HG02870 (cell line): Measurements from ENCODE around the gene RYR3.

Experiments
- ATAC-seq: cut with Tn5 transposase; IDR thresholded peaks from one replicate; pipeline ENCODE4 v1.9.1; 2021; ENCODE audit warnings: mild to moderate bottlenecking, moderate library complexity; ENCODE audit not compliant: unreplicated experiment

The RYR3 gene

DNA sequence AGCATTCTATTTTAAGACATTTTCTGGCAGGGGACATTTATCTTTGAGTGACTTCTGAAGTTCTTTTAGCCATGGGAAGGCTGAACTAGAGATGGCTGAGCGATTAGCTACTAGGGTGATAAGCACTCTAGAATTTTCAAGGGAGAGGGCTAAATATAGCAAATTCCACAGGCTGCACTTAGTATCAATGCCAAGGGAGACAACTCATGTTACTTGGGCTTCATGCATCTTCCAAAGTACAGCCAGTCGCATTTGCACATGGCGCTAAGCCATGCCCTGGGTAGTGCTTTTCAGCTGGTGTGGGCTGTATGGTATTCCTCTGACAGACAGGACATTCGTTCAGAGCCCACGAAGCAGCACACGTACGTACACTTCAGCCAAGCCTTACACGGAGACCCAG lies 69.6 kb downstream of the RYR3 start:
- no peak for ATAC-seq

DNA sequence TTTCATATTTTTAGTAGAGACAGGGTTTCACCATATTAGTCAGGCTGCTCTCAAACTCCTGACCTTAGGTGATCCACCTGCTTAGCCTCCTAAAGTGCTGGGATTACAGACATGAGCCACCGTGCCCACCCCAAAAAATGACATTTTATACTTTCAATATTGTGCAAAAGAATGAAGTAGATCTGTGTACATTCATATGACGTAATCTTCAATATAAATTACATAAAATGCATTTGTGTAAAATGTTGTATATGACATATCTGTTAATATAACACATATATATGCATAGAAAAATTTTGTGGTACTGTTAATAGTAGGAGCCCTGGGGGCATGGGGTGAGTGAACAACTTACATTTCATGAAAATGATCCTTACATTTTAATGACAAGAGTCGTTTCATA lies 71.7 kb downstream of the RYR3 start:
- ATAC-seq, result no peak

DNA sequence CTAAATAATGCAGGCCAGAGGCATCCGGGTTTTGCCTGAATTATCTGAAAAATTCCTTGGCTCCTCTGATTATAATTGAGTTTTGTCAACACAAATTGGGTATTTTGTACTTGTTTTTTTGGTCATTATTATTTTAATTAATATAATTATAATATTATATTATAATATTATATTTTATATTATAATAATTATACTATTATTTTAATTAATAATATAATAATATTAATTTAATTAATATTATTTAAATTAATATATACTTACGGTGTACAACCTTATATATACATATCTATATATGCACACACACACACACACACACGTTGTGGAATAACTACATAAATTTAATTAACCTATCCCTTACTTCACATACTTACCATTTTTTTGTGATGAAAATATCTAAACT lies 73.5 kb downstream of the RYR3 start:
- ATAC-seq, result no peak

DNA sequence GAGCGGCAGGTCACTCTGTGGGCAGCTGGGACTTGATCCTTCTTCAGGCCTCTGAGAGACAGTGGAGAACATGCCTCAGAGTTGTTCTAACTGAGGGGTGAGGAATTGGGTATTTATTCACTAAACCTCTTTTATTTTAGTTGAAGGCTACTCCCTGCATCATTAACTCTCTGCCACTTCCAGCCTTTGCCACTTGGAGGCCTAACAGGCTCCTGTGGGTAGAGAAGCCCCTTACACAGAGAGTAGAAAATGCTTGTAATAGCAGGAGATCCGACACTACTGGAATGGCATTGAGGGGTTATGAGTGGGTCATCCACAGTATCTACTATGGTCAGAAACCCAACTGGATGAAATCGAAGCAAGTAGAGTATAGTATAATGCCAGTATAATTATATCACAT lies 81.7 kb downstream of the RYR3 start:
- no peak for ATAC-seq

DNA sequence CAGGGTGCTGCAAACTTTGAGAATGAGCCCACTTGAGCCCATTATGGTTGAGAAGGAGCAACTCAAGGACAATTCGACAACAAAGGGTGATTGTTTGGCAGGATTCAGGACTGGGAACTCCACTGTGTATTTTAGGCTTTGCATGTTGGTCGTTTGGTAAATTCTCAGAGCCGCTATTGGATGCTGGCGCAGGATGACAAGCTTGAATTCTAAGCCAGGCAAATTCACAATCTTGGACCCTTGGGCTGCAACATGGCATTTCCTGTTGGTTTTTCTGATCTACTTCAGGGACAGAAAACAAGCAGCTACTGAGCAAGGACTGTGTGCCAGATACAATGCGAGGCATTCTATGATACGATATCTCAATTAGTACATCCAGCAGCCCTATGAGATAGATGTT lies 82.8 kb downstream of the RYR3 start:
- no peak for ATAC-seq

DNA sequence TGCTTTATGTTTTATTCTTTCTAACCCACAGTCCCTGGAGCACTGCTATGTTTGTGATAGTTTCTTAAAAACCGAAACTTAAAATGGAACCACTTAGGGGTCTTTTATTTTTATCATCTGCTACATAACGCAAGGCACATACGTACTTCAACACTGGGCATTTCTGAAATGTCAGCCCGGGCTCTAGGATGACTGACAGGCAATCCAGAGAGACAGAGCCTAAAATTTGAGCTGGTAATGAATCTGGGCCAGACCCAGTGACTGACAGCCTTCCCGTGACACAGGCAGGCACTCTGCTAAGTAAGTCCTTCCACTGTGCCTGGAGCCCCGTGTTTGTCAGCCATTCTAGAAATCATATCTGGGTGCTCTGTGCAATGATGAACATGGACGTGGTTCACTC lies 84.6 kb downstream of the RYR3 start:
- ATAC-seq, result no peak

DNA sequence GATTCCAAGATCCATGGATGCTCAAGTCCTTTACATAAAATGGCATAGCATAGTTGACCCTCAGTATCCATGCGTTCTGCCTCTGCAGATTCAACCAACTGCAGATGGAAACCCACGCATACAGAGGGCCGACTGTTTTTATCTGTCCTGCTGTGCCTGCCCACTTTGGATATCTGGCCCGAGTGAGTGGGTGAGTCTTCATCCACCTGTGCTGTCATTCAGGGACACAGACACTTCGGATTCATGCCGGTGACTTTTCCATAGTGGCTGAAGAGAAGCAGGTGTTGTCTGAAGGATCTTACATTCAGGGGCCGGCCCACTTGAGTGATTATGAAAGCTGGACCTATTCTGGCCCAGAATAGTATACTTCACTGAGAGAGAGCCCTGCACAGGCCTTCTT lies 85.1 kb downstream of the RYR3 start:
- no peak for ATAC-seq

DNA sequence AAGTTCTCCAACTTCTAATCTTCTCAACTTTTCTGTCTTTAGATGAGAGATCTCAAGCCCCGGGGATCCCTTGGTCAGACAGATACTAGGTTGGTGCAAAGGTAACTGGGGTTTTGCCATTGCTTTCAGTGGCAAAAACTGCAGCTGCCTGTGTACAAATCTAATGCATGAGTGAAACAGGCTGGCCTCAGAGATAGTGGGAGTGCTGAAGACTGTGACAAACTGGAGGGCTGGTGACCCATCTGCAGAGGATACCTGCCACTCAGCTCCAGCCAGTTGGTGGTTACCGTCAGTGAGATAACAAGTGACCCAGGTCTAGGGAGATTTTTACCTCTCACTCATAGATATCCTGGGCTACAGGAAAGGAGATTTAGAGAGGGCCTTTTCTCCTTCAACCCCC lies 85.7 kb downstream of the RYR3 start:
- no peak for ATAC-seq

DNA sequence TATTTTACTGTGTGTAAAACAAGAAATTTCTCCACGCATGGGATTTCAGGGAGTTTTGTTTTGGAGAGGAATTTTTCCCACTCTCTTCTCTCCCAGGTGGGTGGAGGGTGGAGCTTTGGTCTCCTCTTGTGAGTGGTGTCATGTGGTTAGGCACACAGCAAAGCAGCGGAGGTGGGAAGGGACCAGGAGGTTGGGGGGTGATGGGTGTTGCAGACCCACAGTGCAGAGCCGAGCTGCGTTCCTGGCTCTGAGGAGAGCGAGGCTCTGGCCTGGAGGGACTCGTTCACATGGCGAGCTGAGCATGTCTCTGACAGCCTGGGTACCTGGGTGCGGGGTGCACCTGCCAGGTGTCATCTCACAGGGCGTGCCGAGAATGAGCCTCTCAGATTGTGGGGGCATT lies 87.8 kb downstream of the RYR3 start:
- no peak for ATAC-seq

DNA sequence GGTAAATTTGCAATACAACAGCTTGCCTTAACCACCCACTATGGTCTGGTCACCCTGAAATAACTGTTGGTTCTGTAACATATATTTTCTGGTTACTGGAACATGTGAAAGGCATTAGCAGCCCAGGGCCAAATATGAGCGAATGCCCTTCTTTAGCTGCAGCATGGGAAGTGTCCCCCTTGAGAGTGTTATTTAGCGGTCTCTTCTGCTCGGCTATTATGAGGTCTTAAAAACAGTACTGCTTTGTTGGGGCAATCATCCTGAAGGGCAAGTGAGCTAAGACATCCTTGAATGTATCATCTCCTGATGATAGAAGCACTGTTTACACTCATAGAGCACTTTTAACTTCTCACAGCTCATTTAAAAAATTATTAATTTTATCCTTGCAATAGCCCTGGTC lies 90.2 kb downstream of the RYR3 start:
- ATAC-seq, result no peak

DNA sequence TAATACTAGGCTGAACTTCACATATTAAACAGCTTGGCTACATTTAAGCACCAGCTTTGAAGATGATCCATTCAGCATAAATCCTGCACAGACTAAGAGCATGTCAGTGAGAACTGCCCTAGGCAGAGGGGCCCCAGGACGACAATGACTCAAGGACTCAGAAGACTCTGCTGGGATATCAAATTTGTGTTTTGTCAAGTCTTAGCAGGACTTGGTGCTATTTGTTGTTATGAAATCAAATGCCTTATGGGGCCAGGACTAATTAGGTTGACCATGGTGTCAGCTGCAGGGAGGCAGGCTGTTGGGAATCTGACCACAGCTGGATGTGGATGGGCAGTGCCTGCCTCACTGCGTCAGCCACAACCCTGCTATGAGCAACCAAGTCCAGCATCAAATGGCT lies 91.8 kb downstream of the RYR3 start:
- ATAC-seq, result no peak

DNA sequence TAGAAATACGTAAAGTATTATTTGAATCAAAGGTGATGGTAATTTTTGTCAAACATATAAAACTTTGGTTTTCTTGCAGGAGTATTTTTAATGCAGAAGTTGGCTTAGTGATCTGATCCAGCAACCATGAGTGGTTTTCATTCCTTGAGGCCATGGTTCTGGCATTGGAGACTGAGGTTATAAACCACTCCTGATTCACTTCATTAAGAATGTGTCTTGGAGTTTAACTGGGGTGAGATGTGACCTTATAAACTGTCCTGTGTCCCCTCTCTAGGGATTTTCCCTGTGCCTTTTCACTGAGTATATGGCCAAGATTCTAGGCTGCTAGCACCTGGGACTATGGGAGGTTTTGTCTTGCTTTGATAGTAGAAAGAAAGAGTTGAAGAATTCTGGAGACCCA lies 94.3 kb downstream of the RYR3 start:
- no peak for ATAC-seq

DNA sequence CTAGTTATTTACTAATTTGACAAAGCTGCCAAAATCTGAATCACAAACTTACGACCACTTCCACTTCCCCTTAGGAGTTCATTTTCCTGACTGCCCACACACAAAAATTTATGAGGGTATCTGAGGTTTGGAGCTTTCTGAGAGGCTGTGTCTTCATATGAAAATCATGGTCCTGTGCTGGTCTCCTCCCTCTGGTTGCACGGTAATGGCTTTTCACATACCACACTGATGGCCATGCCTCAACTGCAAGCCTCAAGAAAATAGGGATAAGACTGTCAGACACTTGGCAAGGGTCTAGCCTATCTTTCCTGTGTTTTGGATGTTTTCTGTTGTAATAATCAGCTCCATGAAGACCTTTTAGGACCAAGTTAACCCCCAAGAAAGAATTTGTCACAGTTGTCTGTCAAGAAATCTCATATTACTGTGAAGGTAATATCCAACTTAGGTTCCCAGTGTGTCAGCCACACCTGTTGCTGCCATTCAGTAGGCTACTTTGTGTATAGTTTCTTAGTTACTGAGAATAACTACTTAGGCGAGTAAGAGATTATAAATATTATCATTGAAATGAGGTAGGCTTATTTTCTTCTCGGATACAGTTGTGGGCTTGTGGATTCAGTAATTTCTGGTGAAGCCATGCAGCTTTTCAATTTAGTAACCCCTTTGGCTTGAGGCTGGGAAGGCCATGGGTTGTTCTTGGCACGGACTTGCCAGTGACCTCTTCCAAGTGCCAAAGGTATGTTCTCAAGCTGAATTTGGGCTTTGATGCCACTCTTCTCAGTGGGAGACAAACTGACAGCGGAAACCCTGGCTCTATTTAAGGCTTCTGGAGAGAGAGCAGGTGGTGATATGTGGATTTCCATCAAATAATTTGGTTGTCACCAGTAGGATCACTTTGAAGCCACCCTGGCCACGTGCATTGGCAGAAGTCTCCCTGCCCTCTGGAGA lies 101.1 kb downstream of the RYR3 start:
- ATAC-seq, result no peak

DNA sequence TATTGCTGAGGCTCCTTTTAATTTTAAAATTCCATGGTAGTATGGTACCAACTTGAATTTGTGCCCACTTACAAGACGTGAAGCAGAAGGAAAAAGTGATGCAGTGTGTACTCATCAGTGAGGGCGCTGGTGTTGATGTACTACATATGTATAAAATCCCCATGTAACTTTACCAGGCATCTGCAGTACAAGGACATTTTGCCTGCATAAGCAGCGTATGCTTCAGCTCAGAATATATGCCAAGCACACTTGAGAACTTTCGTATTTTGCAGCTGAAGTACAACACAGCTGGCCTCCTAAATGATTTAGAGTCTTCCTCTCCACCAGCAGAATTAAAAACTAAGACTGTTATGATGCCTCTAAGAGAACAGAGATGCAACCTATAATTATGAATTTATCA lies 108.9 kb downstream of the RYR3 start:
- no peak for ATAC-seq

DNA sequence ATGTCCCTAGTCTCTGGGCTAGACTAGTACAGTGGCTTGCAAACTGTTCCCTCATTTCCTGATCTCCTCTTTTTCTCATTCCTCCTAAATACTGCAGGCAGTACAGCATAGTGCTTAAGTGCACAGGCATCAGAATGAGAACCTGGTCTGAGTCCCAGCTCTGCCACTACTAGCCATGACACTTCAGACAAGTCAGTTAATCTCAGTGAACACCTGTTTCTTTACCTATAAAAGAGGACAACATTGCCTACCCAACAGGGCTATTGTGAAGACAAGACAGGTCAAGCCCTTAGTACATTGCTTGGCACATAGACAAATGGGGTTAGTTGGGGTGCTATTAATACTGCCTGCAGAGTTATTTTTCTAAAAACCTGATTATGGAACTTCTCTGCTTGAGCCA lies 113.3 kb downstream of the RYR3 start:
- ATAC-seq, result no peak

DNA sequence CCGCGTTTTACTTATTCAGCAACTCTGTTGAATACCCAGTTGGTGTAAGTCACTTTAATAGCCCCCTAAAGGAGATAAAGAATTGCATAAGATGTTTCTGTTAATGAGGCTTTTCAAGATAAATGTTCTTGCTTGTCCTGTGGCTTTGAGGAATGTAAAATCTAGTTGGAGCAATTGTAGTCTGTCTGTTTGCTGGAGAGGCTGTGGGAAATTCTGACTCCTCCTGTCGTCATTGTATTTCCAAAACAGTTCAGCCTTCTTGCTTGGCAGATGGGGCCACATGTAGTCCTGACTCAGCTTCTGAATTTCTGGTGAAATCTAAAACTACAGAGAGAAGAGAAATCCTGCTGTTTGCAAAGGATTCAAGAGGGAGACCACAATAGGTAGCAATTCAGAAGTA lies 114.4 kb downstream of the RYR3 start:
- no peak for ATAC-seq

DNA sequence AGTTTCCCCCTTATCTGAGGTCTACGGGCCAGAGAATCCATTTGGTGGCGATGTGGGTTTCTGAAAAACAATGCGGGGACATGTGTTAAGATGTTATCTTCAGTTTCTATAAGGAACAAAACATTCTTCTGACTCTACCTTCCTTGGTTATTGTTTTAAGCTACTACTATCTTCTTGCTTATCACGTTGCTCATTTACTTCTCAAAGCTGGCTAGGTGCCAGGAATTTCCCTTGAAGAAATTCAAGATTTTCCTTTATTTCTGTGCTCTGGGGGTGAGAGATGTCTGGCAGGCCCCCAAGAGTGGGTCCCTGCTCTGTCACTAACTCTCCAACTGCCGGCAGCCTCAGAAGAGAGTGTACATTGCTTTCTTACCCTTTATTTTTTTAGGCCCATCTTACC lies 119.8 kb downstream of the RYR3 start:
- ATAC-seq, result no peak

DNA sequence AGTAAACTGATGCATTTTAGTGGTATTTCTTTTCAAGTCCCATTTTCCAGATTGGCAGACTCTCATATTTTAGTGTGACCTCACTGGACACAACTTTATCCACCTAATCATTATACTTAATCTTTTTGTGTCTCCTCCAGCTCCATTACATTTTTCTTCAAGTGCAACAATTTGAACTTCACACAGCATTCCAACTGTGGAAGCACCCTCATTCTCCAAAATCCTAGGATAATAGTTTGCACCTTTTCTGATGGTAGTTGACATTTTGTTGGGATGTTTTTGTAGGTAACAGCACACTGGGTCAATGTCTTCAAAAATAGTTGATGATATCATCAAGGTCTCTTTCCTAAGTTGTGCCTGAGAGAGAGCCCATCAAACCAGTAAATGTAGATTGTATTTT lies 123.1 kb downstream of the RYR3 start:
- ATAC-seq, result no peak

DNA sequence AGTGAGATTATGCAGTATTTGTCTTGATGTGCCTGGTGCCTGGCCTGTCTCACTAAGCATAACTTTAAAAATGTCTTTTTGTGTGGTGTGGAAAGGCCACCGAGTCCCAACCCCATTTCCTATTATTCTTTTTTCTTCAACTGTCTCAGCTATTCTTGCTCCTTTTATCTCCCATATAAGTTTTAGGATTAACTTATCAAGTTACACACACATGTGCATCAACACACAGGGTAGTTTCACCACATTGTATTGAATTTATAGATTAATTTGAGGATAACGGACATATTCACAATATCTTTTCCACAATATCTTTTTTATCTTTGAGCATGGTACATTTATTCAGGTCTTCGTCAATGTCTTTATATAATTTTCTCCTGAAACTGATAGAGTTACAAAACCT lies 127.6 kb downstream of the RYR3 start:
- ATAC-seq, result no peak

DNA sequence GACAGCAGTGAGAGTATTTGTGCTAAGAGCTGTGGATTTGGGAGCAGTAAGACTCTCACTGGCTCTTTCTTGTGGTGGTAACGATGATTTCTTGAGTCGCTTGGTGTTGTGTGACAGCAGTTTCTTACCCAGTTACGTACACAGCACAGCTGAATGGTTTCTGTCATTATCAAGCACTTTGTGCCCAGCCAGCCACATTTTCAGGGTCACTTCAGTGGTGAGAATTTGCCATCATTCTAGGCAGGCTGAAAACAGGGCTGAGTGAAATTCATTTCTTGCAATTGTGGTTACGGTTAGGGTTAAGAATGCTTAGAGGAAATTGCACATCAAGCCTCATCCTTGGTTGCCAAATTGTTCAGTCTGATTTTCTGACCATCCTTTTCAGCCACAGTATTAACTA lies 130.1 kb downstream of the RYR3 start:
- ATAC-seq, result no peak

DNA sequence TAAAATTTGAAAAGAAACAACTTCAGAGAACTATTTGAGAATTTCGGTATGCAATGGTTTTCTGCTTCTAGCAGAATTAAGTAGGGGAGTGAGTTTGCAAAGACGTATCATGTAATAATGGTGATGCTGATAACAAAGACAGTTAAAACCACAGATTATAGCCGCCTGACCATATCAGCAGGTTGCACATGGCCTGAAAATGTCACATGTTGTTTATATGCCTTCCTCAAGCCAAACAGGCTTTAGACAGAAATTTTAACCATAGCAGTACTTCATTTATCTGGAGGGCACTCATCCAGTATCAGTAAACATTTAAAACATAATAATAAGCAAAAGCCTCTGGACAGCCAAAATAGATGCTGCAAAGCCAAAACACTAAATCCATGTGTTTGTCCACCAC lies 131.7 kb downstream of the RYR3 start:
- ATAC-seq, result no peak

DNA sequence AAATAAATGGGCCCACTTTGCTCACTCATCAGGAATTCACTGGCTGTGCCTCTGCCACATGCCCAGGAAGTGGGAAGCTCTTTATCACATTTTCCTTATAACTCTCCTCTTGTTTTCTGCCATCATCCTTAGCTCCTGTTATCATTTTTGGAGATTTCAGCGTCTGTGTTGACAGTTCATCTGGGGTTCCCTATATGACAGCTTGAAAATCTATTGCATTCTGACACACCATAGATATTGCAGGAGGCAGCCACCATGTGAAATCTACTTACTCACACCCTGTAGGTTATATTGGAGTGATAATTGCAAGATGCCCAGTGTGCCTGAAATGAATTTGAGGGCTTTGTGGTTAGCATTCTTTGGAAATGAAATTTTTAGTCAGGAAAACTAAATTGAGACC lies 132.9 kb downstream of the RYR3 start:
- no peak for ATAC-seq

DNA sequence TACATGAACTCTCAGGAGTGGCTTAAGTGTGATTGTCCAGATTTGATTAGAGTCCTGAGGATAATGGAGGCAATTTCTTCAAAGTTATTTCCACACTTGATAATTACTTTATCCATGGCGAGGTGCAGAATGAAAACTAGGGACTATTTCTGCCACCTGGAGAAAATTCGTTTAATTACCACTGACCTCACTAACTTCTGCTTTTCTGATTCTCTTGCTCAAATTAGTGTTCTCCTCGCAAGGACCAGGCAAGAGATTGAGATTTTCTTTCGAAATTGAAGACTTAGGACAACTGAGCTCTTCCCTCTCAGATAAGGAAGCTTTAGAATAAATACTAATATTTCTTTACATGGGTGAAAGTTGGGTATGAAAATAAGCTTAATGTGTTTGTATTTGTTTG lies 135.2 kb downstream of the RYR3 start:
- no peak for ATAC-seq
